Subcutaneous adipose tissue (tissue), 4 donors: ENCODE results near the gene MAP7D2. TPM values are rescaled to one million over a fixed set of nuclear protein-coding genes. Genes with fewer than 3 reads are reported as not detected.

ENCODE experiments used
- CTCF ChIP-seq: fragments of 450-650 bp; IDR thresholded peaks from one replicate; pipeline ENCODE4 v1.5.1; 2016; ENCODE audit warnings: low read depth, mild to moderate bottlenecking, control low read depth, antibody characterized with exemption, moderate library complexity
- total RNA-seq, 4 donors: library from RNA; depleted of rRNA; stranded (reverse); fragments of >200 nt; gene quantifications; one replicate each; pipeline ENCODE4 v1.1.0, GENCODE V29; 2016

Gene MAP7D2
- total RNA-seq, 4 donors from 2014 or later, result 0.33 to 0.44 (median 0.36) TPM

- TF ChIP-seq CTCF, result no peak
These were observed 26.4 kb upstream of the MAP7D2 start for GRCh38 chrX:20143111-20143510.

- no peak for TF ChIP-seq CTCF
These were observed 24.8 kb upstream of the MAP7D2 start, which contains the start of gene EIF1AX for GRCh38 chrX:20141281-20142220. Gene EIF1AX, minus strand, starts transcription at chrX:20141838. Its CDS starts 198 bp downstream, at chrX:20141640.

- TF ChIP-seq CTCF, result no peak
These were observed 23.7 kb upstream of the MAP7D2 start for GRCh38 chrX:20140420-20140819.

GRCh38 chrX:20139966-20140365 is 23.3 kb upstream of the MAP7D2 start:
- TF ChIP-seq CTCF, result no peak

GRCh38 chrX:20135944-20136343 is 19.2 kb upstream of the MAP7D2 start:
- TF ChIP-seq CTCF, result no peak

GRCh38 chrX:20132666-20133065 is 16.0 kb upstream of the MAP7D2 start:
- no peak for TF ChIP-seq CTCF

GRCh38 chrX:20130357-20130756 is 13.7 kb upstream of the MAP7D2 start:
- TF ChIP-seq CTCF, result no peak
